KBM-7 (cell line): Measurements from ENCODE around the gene ABCB11.
A peak's percentile ranks its signal among the peaks of the same experiment; 100 is the strongest.

Experiments used
- DNase-seq: peaks from one replicate; pipeline ENCODE4 v3.0.0-alpha.2; 2015
- in situ Hi-C: fragments of 300-500 bp; cut with MboI; formaldehyde crosslinking; loops from 2 replicates; pipeline ENCODE4 v1.14.3; 2020; ENCODE audit warnings: low sequenced_read_pairs, low pct_unique_long_range_greater_than_20kb, mixed read lengths

Gene ABCB11

DNA sequence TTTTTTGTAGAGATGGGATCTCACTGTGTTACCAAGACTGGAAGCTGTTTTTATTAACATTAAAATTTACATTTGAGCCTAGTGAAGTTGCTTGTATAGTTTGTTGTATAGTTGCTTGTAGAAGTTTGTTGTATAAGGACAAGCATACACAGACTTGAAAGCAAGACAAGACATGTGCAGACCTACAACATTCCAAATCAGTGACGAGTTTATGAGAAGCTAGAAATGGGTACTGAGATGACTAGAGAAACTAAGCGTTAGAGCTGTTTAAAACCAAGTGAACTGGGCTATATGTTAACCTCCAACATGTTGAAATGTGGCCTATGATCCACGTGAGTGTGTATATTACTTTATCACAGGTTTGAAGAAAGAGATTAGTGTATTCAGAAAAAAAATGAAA, 39.1 kb downstream of the ABCB11 start:
- DNase-seq, result no peak
- in situ Hi-C loops, result no loop called here

DNA sequence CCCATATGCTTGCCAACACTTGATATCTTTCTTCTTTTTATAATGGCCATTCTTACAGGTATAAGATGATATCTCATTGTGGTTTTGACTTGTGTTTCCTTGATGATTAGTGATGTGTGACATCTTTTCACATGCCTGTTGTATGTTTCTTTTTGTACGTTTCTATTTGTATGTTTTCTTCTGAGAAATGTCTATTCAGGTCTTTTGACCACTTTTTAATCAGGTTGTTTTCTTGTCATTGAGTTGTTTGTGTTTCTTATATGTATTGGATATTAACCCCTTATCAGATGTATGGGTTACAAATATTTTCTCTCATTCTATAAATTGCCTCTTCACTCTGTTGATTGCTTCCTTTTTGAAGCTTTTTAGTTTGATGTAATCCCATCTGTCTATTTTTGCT, 42.4 kb downstream of the ABCB11 start:
- DNase-seq, result no peak
- in situ Hi-C loops, result no loop called here

DNA sequence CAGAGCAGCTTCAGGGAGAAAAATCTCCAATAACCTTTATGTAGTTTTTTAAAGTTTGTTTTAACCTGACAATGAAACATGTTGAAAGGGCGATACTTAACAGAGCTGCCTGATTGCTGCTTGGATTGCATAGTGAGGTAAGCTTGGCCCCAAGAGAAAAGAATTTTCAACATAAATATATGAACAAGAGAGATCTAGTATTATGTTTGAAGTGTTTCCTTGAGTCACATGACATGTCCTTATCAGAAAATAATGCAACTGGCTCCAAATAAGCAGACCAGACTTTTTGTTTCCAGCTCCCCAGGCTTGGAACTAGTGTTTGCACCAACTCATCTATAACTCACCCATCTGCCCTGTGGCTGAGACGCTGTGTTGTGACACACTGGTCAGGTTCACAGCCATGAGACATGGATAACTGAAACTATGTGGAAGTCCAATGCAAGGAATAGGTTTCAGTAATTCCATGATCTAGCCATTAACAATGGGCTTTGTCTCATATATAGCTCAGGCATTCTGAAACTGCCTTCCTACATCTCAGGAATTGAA, 44.7 kb downstream of the ABCB11 start:
- in situ Hi-C loops, result no loop called here
- no peak for DNase-seq

DNA sequence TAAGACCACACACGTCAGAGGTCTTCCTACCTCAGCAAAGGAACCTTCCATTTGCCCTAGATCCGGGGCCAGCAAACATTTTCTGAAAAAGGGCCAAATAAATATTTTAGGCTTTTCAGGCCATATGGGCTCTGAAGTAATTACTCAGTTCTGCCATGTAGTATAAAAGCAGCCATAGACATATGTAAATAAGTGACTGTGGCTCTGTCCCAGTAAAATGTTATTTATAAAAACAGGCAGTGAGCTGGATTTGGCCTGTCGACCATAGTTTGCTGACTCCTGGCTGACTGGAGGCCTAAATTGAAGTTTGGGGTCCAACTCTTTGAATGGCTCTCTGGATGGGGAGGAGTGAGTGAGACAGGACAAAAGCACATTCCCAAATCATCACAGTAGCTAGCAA, 49.5 kb downstream of the ABCB11 start:
- in situ Hi-C loops, result no loop called here

DNA sequence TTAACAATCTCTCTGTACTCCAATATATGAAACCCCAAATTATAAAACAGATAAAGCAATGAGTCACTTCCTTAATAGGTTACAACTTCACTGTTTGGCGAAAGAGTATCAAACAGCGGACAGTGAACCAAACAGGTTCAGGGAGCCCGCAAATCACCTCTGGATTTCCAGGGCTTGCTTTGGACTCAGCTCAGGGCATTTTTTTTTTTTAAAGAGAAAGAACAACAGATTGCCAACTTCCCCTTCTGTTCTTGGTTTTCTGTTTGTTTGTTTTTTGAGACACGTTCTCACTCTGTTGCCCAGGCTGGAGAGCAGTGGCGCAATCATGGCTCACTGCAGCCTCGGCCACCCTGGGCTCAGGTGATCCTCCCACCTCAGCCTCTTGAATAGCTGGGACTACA, 52.7 kb downstream of the ABCB11 start:
- in situ Hi-C loops, result no loop called here
- DNase-seq, result no peak

More for the DNA sequence above, 49.5 kb downstream of the ABCB11 start:
- DNase-seq, result no peak

DNA sequence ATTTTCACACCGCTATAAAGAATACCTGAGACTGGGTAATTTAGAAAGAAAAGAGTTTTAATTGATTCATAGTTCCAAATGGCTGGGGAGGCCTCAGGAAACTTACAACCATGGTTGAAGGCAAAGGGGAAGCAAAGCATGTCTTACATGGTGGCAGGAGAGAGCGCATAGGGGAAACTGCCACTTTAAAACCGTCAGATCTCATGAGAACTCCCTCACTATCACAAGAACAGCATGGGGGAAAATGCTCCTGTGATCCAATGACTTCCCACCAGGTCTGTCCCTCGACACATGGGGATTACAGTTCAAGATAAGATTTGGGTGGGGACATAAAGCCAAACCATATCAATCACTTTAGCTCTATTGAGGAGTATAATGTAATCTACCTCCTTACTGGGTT, 53.5 kb downstream of the ABCB11 start:
- DNase-seq, result no peak
- in situ Hi-C loops, result no loop called here

DNA sequence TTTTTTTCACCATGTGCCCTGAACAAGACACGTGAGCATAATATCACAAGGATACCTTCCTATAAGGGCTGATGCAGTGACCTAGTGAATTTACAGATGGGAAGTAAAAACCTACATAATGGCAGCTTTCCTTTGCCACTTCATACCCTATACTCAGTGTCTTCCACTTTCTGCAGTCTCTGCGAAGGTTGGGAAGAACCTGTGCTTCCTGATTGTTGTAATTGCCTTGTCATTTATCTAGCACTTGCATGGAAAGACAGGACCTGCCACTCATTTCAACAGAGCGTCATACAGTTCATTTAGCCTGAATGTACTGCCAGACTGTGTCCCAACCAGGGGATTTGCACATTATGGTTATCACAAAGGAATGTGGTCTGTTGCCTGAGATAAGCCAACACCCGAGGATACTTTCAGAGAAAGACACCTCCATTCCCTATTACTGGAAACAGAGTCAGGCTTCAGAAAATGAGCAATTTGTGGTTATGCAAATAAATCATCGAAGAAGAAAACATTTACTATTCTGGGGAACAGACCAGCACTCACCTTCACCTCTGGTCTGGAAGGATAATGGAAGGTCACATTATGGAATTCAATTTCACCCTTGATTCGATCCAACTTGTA, 55.0 kb downstream of the ABCB11 start:
- in situ Hi-C loops, result no loop called here
- DNase-seq, result peak; percentile 57

DNA sequence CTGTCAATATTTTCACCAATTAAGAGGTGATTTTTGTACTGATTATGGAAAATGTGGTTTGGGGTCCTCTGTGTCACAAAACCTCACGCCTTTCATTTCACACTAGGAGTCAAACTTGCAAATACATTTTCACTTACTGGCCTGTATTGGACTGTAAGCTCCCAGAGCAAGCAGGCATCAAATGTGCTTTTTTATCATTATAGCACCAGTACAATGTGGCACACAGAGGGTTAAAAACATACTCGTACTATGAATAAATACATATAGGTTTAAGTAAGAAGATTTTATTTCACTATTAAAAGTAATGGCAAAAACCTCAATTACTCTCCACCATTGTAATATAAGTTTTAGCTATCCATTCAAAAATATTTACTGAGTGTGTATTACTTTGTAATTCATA, 56.7 kb downstream of the ABCB11 start:
- peak; percentile 47 for DNase-seq
- in situ Hi-C loops, result loop anchor here (25.0 kb wide), 1 partner anchor 138 kb away; no protein-coding TSS in a partner anchor

DNA sequence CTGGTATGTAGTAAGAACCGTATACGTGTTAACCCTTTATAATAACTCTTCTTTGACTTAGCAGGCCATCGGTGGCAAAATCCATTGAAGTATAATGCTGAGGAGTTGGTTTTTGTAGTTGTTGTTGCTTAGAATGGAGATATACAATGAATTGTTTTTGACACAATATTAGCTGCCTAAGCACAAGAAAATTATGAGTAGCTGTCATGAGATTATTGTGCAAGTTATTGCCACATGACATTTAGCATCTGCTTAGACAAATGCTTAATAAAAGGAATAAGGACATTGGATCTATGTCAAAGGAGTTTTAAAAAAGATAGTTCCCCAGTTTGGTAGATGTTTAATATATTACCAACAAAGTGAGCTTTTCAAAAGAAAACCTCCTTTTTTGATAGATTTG, 59.9 kb downstream of the ABCB11 start:
- no peak for DNase-seq
- in situ Hi-C loops, result loop anchor here (25.0 kb wide), 1 partner anchor 141 kb away; no protein-coding TSS in a partner anchor

DNA sequence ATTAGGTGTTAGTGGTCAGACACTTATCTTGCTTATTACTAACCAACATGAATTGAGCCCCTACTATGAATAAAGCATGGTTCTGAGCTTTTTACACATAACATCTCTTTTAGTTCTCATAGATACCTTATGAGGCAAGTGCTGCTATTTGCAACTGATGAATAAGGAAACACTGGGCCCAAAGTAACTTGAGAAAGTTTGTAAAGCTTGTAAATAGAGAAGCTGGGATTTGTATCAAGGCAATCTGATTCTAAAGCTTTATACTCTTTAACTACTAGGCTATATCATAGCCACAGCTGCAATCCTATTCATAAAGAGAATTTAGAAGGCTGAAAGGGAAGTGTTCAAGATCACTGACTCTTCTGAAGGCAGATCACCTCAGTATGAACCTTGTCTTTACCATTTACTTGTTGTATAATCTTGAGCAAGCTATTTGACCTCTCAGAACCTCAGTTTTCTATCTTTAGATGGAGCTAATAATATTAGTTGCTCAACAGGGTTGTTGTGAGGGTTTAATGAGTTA, 60.4 kb downstream of the ABCB11 start:
- DNase-seq, result no peak
- in situ Hi-C loops, result loop anchor here (25.0 kb wide), 1 partner anchor 142 kb away; no protein-coding TSS in a partner anchor

DNA sequence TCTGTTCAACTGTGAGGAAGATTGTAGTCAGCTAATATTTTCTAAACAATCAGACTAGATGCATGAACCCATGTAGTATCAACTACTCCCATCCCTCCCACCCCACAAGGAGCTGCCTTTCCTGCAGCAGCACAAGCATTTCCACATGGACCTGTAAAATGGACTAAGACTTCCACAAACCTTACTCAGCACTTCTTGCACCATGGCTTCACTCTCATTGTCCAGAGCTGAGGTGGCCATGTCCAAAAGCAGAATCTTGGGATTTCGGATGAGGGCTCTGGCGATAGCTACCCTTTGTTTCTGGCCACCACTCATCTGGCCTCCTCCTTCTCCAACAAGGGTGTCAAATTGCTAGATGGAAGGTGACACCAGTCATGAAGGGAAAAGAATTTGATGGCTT, 61.3 kb downstream of the ABCB11 start:
- no peak for DNase-seq
- in situ Hi-C loops, result loop anchor here (25.0 kb wide), 1 partner anchor 142 kb away; no protein-coding TSS in a partner anchor

DNA sequence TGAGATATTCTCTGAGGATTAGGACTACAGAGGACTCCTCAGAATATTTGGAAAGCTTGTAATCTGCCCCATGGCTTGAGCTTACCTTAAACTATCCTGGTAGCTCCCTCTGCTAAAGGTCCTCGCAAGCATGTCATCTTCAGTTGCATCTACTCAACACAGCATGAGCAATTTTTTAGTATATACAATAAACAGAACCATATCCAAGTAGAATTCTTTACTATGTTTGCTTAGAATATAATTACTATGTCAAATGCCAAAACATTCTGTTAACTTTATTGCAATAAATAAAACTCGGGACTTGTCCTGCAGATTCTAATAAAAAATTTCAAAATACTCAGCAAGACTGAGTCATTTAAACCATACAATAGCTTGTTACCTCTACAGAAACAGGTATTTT, 62.8 kb downstream of the ABCB11 start:
- in situ Hi-C loops, result loop anchor here (25.0 kb wide), 1 partner anchor 144 kb away; no protein-coding TSS in a partner anchor
- DNase-seq, result no peak

DNA sequence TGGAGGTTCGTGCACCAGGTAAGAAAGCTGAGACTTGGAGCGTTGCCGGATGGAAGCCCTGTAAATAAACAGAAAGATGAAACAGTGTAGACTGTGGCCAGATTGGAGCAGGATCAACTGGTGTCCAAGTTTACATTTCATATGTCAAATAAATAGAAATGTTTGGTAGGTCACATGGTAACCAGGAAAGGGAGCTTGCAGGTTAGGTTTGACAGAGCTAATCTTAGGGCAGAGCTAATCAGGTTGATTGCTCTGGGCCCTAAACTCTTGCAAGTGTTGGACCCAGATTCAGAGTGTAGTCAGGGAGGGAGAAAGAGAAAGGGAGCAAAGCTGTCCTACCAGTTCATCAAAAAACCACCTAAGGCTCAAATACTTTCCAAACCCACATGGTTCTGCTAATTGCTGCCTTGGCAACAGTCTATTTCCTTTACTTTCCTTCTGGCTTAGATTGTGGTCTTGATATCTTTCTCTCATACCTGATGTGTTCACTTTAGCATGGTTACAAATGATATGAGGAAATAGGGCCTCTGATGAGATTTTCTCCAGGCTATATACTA, 66.8 kb downstream of the ABCB11 start:
- in situ Hi-C loops, result loop anchor here (25.0 kb wide), 1 partner anchor 148 kb away; no protein-coding TSS in a partner anchor
- DNase-seq, result no peak

DNA sequence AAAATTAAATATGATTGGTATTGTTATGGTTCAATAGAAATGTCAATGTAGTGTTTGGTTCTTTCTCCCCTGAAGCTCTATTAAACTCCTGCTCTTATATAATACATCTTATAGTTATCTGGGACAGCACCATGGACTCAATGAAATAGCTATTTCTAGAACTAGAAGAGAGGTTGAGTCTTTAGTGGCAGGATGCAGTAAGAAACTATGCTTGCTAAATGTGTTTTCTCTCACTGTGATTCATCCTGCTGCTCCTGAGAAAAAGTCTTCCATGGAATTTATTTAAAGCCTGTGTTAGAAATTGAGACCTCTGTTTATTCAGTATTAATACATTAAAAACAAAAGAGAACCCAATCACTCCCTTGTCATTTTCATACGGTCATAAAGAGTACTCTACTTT, 68.5 kb downstream of the ABCB11 start:
- DNase-seq, result no peak
- in situ Hi-C loops, result loop anchor here (25.0 kb wide), 1 partner anchor 150 kb away; no protein-coding TSS in a partner anchor

DNA sequence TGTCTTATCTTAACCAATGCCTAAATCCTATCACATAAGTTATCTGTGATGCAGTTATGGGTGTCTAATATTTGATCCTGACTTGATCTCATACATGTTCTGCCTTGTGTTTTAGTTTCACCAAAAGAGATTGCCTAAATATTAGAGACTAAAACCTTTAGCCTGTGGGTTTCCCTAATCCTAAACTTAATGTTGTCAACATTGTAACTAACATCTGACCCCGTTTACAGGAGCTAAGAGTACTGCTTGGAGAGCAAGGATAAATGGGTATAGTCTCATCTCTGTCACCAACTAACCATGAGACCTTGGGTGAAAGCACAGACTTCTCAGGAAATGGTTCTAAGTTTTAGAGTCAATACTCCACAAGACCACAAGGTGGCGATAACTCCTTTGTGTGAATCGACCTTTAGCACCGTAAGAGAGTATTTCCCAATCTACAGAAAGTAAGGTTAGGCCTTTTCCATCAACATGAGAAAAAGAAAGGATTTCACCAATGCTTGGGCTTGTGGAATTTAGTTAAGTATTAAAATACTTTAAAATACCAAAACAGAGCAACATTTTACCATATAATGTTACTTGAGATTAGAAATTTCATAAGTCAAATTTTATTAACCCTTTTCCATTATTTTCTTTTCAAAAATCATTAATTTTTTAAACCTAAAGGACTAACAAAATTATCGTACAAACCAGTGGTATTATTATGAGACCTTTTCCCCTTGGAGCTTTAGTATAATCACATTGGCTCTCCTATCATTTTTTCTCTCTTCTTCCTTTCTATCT, 69.5 kb downstream of the ABCB11 start:
- peak; percentile 80 for DNase-seq
- in situ Hi-C loops, result loop anchor here (25.0 kb wide), 1 partner anchor 151 kb away; no protein-coding TSS in a partner anchor

DNA sequence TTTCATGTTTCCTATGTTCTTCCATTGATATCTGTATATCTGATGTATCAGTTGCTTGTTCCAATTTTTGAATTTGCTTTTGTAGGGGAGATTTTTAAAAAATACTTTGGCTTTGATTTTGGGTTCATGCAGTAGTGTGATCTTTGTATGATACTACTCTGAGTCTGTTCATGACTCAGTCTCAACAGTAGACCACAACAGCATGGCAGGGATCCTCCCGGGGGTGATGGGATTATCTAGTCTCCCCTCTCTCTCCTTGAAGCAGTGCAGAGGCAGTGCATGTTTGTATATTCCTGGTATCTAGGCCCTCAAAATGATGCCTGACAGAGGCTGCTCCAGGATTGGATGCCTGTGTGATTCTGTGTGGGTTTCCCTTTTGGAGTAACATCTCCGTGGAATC, 74.7 kb downstream of the ABCB11 start:
- in situ Hi-C loops, result loop anchor here (25.0 kb wide), 1 partner anchor 156 kb away; no protein-coding TSS in a partner anchor
- DNase-seq, result no peak

DNA sequence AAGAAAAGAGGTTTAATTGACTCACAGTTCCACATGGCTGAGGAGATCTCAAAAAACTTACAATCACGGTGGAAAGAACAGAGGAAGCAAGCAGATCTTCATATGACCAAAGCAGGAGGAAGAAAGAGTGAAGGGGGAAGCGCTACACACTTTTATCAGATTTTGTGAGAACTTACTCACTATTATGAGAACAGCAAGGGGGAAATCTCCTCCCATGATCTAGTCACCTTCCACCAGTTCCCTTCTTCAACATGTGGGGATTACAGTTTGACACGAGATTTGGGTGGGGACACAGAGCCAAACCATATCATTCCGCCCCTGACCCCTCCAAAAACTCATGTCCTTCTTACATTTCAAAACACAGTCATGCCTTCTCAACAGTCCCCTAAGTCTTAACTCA, 75.8 kb downstream of the ABCB11 start:
- DNase-seq, result no peak
- in situ Hi-C loops, result loop anchor here (25.0 kb wide), 1 partner anchor 157 kb away; no protein-coding TSS in a partner anchor

DNA sequence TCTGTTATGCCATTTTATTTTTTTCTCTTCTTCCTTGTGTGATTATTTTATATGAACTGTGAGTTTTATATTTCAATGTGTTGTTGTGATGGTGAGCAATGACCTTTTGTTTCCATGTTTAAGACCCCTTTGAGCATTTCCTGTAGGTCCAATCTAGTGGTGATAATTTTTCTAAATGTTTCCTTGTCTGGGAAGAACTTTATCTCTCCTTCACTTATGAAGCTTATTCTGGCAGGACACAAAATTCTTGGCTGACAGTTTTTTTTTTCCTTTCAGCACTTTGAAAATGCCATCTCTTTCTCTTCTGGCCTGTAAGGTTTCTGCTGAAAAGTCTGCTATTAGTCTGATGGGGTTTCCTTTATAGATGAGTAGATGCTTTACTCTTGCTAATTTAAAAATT, 76.9 kb downstream of the ABCB11 start:
- DNase-seq, result no peak
- in situ Hi-C loops, result loop anchor here (25.0 kb wide), 1 partner anchor 158 kb away; no protein-coding TSS in a partner anchor

DNA sequence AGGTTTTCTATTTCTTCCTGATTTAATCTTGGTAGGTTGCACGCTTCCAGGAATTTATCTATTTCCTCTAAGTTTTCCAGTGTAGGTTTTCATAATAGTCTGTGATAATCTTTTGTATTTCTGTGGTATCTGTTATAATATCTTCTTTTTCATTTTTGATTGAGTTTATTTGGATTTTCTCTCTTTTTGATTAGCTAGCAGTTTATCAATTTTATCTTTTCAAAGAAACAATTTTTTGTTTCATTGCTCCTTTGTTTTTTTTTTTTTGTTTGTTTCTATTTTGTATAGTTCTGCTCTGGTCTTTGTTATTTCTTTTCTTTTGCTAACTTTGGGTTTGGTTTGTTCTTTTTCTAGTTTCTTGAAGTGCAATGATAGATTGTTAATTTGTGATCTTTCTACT, 78.7 kb downstream of the ABCB11 start:
- in situ Hi-C loops, result loop anchor here (25.0 kb wide), 1 partner anchor 160 kb away; no protein-coding TSS in a partner anchor
- no peak for DNase-seq
